Kidney epithelial cell (primary cell): ENCODE results near the gene SEPTIN10. TPM values are rescaled to one million over a fixed set of nuclear protein-coding genes. Genes with fewer than 3 reads are reported as not detected.

Experiments
- DNase-seq: peaks from one replicate; pipeline ENCODE4 v3.0.0-alpha.2; 2010; ENCODE audit warnings: low read depth
- H3K27me3 ChIP-seq: 2 replicates; pipeline ENCODE4 v1.6.0; 2011; ENCODE audit warnings: low read length; ENCODE audit not compliant: control insufficient read depth, insufficient read depth
- H3K36me3 ChIP-seq: 2 replicates; pipeline ENCODE4 v1.5.1; 2011; ENCODE audit warnings: low read length; ENCODE audit not compliant: control insufficient read depth, insufficient read depth
- H3K4me3 ChIP-seq: 2 replicates; pipeline ENCODE4 v1.5.1; 2011; ENCODE audit warnings: low read depth, mild to moderate bottlenecking, control low read depth, low read length
- CTCF ChIP-seq: IDR thresholded peaks from 2 replicates; pipeline ENCODE4 v1.5.1; 2011; ENCODE audit warnings: mild to moderate bottlenecking, moderate library complexity, low read length, control low read depth, inconsistent platforms; ENCODE audit not compliant: insufficient read depth, poor library complexity, severe bottlenecking
- total RNA-seq: library from RNA; depleted of rRNA; stranded (reverse); fragments of >200 nt; gene quantifications from 2 replicates; pipeline ENCODE4 v1.2.3, GENCODE V29; 2015

Gene SEPTIN10
- total RNA-seq, 1 donor from 2014 or later: 43.2 TPM

DNA sequence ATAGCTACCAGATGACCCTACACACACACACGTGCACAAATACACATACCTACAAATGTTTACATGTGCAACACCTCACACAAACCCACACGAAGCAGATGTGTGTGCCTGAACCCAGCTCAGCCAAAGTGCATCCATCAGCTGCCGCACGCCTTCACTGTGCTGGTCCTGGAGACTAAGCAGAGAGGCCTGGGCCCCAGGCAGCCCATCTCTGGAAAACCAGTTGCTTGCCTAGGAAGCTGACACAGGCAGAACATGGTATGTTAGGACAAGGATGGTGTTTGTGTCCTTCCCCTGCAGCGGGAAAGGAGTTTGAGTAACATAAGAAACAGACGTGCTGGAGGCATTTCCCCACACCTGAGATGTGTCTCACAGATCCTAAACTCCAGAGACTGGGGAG lies 86.7 kb downstream of the SEPTIN10 start:
- no peaks in the 10 kb centered on the region for H3K36me3 ChIP-seq
- H3K27me3 ChIP-seq: peaks cover 8% of the 10 kb centered on the region
- DNase-seq: no peak
- TF ChIP-seq CTCF: no peak
- no peak overlapping the region for H3K4me3 ChIP-seq

DNA sequence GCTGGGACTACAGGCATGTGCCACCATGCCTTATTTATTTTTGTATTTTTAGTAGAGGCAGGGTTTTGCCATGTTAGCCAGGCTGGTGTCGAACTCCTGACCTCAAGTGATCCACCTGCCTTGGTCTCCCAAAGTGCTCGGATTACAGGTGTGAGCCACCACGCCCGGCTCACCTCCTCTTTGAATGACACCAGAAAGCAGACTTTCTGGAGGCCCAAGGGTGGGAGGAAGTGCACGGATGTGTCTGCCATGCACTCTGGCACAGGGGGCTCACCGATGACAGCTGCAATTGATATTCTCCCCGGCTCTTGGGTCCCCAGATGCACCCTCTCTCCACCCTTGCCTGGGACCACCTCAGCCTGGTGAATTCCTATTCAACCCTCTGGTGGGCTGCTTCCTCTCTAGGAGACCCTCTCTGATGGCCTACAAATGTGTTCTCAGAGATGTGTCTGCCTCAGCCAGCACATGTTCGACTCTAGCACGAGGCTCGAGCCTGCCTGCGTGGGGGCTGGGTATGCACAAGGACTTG lies 87.3 kb downstream of the SEPTIN10 start:
- no peak for TF ChIP-seq CTCF
- Histone ChIP-seq H3K36me3 (no peaks in the 10 kb centered on the region), H3K27me3 (peaks cover 8% of the 10 kb centered on the region), H3K4me3 (no peak overlapping the region)
- DNase-seq: no peak

- Histone ChIP-seq H3K27me3 (peaks cover 8% of the 10 kb centered on the region), H3K36me3 (no peaks in the 10 kb centered on the region), H3K4me3 (no peak overlapping the region)
- no peak for TF ChIP-seq CTCF
- DNase-seq: no peak
Measured at GRCh38 chr2:109525836-109526235, 87.9 kb downstream of the SEPTIN10 start.

- H3K27me3 ChIP-seq: peaks cover 5% of the 10 kb centered on the region
- no peak for DNase-seq
- H3K4me3 ChIP-seq: no peak overlapping the region
- no peaks in the 10 kb centered on the region for H3K36me3 ChIP-seq
- TF ChIP-seq CTCF: no peak
Measured at GRCh38 chr2:109523536-109524361, 90.0 kb downstream of the SEPTIN10 start.

GRCh38 chr2:109523121-109523520 lies 90.6 kb downstream of the SEPTIN10 start:
- peaks cover 5% of the 10 kb centered on the region for H3K27me3 ChIP-seq

More at GRCh38 chr2:109523121-109523520, 90.6 kb downstream of the SEPTIN10 start:
- DNase-seq: no peak
- no peak for TF ChIP-seq CTCF
- Histone ChIP-seq H3K36me3 (no peaks in the 10 kb centered on the region), H3K4me3 (no peak overlapping the region)
